ENCODE data around the gene IRAK1. TPM values are rescaled to one million over a fixed set of nuclear protein-coding genes. Genes with fewer than 3 reads are reported as not detected.
A peak's percentile ranks its signal among the peaks of the same experiment; 100 is the strongest.

The IRAK1 gene
- total and polyA plus RNA-seq, 2 of the 13 experiments (the other 11 are each of a cell fraction or from before 2014, with no cell fraction given) = 57.7 to 77.3 TPM

GRCh38 chrX:154056770-154057241 lies 37.1 kb upstream of the IRAK1 start (continued):
- TF ChIP-seq PAXIP1 (CRISPR knock-in tag; conservative IDR thresholded peaks at IDR 0.05) (peak; percentile 76), ZMYM3 (CRISPR knock-in tag; IDR thresholded peaks at IDR 0.05) (peak; percentile 56; the same call in 1 of the 2 replicates), MBD4 (IDR thresholded peaks at IDR 0.05; ENCODE audit: borderline replicate concordance, low read length) (no peak), ZNF292 (CRISPR knock-in tag; IDR thresholded peaks at IDR 0.05; ENCODE audit: borderline replicate concordance, low read depth) (peak; percentile 91; the same call in 1 of the 2 replicates), FOXK2 (IDR thresholded peaks at IDR 0.05) (no peak; the same call in 1 of the 2 replicates), RARA (CRISPR knock-in tag; IDR thresholded peaks at IDR 0.05) (peak; percentile 84), HNF4A (CRISPR knock-in tag; IDR thresholded peaks at IDR 0.05) (peak; percentile 97), POLR2G (IDR thresholded peaks at IDR 0.05; ENCODE audit: low read depth, low read length) (peak; percentile 41; the same call in 1 of the 2 replicates), ZNF672 (CRISPR knock-in tag; IDR thresholded peaks at IDR 0.05) (no peak), ZNF609 (CRISPR knock-in tag; IDR thresholded peaks at IDR 0.05; ENCODE audit: borderline replicate concordance) (peak; percentile 69; the same call in 1 of the 2 replicates), TCF12 (IDR thresholded peaks at IDR 0.05) (no peak), TCF12 (CRISPR knock-in tag; IDR thresholded peaks at IDR 0.05) (no peak), HMGA1 (CRISPR knock-in tag; conservative IDR thresholded peaks at IDR 0.05) (no peak), SIN3B (IDR thresholded peaks at IDR 0.05; ENCODE audit: low read length) (no peak)
- TF ChIP-seq, protein P1, sequence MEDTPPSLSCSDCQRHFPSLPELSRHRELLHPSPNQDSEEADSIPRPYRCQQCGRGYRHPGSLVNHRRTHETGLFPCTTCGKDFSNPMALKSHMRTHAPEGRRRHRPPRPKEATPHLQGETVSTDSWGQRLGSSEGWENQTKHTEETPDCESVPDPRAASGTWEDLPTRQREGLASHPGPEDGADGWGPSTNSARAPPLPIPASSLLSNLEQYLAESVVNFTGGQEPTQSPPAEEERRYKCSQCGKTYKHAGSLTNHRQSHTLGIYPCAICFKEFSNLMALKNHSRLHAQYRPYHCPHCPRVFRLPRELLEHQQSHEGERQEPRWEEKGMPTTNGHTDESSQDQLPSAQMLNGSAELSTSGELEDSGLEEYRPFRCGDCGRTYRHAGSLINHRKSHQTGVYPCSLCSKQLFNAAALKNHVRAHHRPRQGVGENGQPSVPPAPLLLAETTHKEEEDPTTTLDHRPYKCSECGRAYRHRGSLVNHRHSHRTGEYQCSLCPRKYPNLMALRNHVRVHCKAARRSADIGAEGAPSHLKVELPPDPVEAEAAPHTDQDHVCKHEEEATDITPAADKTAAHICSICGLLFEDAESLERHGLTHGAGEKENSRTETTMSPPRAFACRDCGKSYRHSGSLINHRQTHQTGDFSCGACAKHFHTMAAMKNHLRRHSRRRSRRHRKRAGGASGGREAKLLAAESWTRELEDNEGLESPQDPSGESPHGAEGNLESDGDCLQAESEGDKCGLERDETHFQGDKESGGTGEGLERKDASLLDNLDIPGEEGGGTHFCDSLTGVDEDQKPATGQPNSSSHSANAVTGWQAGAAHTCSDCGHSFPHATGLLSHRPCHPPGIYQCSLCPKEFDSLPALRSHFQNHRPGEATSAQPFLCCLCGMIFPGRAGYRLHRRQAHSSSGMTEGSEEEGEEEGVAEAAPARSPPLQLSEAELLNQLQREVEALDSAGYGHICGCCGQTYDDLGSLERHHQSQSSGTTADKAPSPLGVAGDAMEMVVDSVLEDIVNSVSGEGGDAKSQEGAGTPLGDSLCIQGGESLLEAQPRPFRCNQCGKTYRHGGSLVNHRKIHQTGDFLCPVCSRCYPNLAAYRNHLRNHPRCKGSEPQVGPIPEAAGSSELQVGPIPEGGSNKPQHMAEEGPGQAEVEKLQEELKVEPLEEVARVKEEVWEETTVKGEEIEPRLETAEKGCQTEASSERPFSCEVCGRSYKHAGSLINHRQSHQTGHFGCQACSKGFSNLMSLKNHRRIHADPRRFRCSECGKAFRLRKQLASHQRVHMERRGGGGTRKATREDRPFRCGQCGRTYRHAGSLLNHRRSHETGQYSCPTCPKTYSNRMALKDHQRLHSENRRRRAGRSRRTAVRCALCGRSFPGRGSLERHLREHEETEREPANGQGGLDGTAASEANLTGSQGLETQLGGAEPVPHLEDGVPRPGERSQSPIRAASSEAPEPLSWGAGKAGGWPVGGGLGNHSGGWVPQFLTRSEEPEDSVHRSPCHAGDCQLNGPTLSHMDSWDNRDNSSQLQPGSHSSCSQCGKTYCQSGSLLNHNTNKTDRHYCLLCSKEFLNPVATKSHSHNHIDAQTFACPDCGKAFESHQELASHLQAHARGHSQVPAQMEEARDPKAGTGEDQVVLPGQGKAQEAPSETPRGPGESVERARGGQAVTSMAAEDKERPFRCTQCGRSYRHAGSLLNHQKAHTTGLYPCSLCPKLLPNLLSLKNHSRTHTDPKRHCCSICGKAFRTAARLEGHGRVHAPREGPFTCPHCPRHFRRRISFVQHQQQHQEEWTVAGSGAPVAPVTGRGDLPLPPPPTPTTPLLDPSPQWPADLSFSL (CRISPR knock-in tag; IDR thresholded peaks at IDR 0.05) = no peak
- TF ChIP-seq, protein P2, sequence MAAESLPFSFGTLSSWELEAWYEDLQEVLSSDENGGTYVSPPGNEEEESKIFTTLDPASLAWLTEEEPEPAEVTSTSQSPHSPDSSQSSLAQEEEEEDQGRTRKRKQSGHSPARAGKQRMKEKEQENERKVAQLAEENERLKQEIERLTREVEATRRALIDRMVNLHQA (CRISPR knock-in tag; IDR thresholded peaks at IDR 0.05) = no peak

Data from HepG2 (cell line).